Stimulated activated CD4-positive, alpha-beta T cell treated with anti-CD3 and anti-CD28 coated beads, Interleukin-4, amount 100 ng/mL, for 48 hours (primary cell): ENCODE results near the gene LCLAT1.
"Not testable (repeated sequence)": the region's sequence is repeated elsewhere in the genome, so short reads cannot be mapped to it uniquely, and the experiment has no call there.

Experiments
- DNase-seq, 2 donors: peaks; one replicate each; pipeline ENCODE4 v3.0.0-alpha.2; 2020; ENCODE audit warnings: low read depth in 2 of 2

Gene LCLAT1

GRCh38 chr2:30590407-30590806 lies 143.4 kb downstream of the LCLAT1 start:
- no peak for DNase-seq

- no peak for DNase-seq
Observed at GRCh38 chr2:30591186-30591585, 144.1 kb downstream of the LCLAT1 start.

DNA sequence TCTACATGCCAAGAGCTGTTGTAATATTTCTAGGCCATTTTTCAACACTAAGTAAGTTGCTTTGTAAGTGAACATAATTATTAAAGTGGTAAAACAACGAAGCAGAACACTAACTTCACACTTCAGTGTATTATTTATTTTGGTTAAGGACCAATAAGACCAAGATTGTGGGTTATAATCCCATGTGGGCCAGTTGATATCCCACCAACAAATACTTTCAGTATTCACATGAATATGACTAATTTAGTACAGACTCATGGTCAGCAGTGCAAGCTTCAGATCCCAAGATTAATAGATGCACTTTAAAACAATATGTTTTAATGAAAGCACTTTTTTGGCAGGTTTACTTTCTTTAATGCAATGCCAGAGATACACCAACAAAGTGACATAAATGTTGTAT lies 154.3 kb downstream of the LCLAT1 start:
- no peak for DNase-seq

DNA sequence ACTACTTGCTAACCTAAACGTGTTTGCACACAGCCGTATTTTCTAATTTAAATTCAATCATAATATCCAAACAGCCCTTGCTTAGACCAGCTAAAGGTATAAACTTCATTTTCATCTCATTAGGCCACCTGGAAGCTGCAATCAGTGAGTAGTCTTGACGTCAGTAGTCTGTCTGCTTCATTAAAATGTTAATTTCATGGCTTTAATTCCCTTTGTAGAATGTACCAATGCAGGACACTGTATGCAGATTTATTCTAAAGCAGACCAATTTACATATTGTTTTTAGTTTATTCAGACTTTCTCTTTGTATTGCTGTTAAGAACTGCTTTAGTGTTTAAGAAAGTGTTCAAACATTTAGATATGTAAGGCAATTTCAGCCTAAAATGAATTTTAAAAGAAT lies 158.2 kb downstream of the LCLAT1 start:
- no peak for DNase-seq

DNA sequence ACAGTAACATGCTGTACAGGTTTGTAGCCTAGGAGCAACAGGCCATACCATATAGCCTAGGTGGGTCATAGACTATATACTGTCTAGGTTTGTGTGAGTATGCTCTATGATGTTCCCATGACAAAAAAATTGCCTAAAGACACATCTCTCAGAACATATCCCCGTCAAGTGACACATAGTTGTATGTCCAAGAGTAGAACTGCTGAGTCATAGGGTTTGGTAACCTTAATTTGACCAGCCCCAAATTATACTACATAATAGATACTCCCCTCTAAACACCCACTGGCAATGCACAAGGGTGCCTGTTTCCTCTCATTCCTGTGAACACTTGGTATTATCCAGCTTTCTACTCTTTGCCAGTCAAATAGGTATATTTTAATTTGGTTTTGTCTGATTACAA lies 161.6 kb downstream of the LCLAT1 start:
- no peak for DNase-seq

- no peak for DNase-seq
Observed at GRCh38 chr2:30611583-30611982, 164.5 kb downstream of the LCLAT1 start.

DNA sequence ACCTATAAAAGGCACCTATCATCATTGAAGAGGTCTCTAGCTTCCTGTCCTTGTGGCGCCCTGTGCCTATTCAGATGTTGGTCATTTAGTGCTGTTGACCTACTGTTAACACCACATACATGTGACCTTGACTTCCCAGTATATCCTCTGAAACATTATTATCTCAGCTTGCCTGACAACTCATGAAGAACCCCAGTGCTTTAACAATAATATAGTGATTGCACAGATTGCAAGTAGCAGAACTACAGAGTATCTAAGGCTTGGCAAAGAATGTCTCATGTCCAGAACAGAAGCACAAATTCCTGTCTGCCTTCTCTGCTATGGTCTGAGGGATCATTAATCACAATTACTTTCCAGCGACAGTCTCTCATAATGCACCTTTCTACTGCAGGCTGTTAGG lies 165.3 kb downstream of the LCLAT1 start:
- DNase-seq, result no peak

GRCh38 chr2:30613001-30613400 lies 166.0 kb downstream of the LCLAT1 start:
- no peak for DNase-seq

- not testable (repeated sequence) for DNase-seq
Observed at GRCh38 chr2:30614227-30614626, 167.2 kb downstream of the LCLAT1 start.

GRCh38 chr2:30615926-30616325 lies 168.9 kb downstream of the LCLAT1 start:
- no peak for DNase-seq

DNA sequence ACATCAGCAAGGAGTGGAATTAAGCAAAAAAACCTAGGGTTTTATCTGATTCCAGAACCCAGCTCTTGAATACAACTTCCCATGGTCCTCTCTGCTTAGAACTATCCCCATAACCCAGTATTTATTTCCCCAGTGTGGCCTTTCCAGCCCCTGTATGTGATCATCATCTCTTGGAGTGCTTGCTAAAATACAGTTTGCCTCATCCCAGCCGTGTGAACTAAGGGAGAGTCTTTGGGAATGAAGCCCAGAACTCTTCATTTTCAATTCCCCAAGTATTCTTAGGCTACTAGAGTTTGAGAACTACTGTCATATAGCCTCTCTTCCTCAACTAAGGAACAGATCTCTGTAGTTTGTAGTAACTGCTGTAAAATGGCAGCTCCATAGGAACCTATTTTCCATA lies 173.1 kb downstream of the LCLAT1 start:
- no peak for DNase-seq

DNA sequence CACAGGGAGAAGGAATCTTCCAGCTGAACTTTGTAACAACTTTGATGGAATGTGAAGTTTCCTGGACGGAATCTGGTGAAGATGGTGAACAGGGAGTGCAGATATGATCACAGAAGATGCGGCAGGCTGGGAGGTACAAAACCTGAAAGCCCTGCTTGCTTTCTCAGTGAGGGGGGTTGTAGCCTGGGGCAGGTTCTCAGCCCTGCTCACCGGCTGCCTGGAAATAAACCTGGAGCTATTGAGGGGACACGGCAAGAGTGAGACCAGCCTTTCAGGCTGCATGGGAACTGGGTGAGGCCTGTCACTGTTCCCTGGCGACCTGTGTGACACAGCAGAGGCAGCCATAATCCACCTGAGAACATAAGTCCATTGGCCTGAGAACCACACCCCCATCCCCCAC lies 174.8 kb downstream of the LCLAT1 start:
- no peak for DNase-seq

DNA sequence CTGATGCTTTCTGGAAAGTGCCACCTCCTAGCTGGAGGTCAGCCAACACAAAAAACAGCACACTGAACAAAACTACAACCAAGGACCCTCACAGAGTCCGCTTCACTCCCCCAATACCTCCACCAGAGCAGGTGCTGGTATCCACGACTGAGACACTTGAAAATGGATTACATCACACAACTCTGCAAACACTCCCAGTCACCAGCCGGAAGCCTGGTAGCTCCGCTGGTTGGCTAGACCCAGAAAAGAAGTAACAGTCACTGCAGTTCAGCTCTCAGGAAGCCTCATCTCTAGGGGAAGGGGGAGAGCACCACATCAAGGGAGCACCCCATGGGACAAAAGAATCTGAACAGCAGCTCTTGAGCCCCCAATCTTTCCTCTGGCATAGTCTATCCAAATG lies 175.4 kb downstream of the LCLAT1 start:
- no peak for DNase-seq

- no peak for DNase-seq
Observed at GRCh38 chr2:30625276-30625675, 178.2 kb downstream of the LCLAT1 start.

- no peak for DNase-seq
Observed at GRCh38 chr2:30625701-30626100, 178.7 kb downstream of the LCLAT1 start.

DNA sequence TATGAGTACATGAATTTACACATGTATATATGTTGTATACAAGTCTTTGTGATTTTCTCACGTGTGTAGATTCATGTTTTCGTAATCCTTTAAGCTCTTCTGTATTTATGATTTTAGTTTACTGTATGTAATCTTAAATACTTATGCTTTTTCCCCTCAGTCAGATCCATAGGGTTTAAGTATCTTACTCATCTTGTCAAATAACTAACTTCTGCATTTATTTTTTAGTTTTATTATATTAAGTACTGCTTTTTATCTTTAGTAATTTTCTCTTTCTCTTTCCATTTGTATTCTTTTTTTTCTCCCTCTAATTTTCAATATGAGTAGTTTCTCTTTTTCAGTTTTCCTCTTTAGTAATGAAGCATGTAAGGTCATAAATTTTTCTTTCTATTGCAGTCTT lies 179.4 kb downstream of the LCLAT1 start:
- DNase-seq, result no peak

DNA sequence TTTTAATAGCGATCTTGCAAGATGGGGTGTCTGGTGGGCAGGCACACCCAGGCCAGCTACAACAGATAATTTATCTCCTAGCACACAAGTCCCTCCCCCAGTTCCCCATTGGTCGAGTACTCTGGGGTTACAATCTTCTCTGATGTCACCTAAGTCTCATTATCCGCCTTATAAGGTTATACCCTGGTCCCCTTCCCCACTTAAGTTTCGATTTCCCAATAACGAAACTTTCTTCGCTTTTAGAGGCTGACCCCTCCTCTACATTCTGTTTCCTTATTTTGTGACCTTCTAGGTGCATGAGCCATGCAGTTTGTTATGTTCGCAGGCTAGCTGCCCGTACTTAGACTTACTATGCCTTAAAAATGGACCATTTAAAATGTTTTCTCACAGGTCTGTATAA lies 180.1 kb downstream of the LCLAT1 start:
- DNase-seq, result no peak

- DNase-seq, result no peak
Observed at GRCh38 chr2:30628341-30628740, 181.3 kb downstream of the LCLAT1 start.

GRCh38 chr2:30629866-30630265 lies 182.8 kb downstream of the LCLAT1 start:
- DNase-seq, result no peak

DNA sequence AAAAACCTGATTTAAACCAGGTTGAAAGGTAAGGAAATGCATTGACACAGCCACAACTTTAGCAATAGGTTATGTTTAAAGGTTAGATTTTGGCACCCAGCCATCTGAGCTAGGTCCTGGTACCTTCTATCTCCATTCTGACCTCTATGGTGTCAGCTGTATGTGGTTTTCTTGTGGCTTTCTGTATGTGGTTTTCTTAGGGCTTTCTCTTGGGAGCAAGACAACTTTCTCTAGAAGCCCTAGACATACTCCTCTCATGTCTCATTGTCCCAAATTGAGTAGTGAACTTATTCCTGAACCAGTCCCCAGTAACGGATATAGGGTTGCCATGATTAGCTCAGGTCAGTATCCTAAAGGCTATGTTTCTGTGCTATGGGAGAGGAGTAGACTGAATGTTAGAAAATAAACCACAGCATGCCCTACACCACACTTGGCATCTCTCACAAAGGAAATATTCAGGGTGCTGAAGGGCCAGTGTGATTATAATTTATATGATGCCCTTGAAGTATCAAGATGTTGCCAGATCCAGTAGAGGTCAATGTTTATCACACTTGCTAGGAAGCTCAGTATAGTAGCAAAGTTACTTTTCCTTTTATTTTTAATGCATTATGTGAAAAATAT lies 184.1 kb downstream of the LCLAT1 start:
- no peak for DNase-seq

DNA sequence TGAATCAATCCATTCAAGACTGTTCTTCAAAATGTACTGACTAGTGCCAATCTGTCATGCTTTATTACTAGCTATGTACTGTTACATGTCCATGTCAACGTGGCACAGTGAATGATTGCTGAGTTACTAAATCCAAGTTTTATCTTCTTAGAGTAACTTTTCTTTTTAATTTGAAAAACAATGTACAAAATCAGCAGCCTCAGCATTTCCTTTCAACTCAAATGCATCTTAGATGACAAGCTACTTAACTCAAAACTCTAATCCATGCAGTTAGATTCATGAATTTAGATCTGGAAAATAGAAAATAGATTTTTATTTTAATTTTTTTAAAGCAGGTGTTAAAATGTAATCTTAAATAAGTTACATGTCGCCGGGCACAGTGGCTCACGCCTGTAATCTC lies 186.0 kb downstream of the LCLAT1 start:
- DNase-seq, result no peak

DNA sequence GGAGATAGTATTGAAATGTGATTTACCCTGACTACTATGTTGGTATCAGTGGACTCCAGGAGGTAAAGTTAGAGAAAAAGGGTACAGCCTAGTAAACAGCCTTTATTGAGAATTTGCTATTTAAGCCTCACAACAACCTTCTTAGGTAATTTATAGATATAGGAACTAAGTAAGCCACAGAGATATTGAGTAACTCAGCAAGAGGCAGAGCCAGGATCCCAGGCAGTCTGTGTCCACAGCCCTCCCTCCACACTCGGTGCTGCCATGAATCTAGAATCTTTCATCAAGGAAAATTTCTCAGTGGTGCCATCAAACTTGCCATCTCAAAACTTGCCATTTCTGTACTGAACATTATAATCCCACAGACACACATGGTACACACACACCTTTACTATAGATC lies 189.3 kb downstream of the LCLAT1 start:
- DNase-seq, result no peak

DNA sequence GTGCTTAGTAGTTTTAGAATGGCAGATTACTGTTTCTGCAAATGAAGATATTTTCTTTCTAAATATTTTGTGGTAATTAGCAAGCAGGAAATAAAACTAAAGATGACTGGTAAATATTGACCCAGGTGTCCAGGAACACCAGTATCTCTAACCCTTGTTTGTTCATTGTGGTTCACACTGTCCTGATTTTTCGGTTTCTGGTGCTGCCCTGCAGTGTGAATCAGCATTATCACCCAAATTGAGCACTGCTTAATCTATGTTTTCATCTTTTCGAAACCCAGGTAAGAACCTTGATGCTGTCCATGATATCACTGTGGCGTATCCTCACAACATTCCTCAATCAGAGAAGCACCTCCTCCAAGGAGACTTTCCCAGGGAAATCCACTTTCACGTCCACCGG lies 192.8 kb downstream of the LCLAT1 start:
- DNase-seq, result no peak

DNA sequence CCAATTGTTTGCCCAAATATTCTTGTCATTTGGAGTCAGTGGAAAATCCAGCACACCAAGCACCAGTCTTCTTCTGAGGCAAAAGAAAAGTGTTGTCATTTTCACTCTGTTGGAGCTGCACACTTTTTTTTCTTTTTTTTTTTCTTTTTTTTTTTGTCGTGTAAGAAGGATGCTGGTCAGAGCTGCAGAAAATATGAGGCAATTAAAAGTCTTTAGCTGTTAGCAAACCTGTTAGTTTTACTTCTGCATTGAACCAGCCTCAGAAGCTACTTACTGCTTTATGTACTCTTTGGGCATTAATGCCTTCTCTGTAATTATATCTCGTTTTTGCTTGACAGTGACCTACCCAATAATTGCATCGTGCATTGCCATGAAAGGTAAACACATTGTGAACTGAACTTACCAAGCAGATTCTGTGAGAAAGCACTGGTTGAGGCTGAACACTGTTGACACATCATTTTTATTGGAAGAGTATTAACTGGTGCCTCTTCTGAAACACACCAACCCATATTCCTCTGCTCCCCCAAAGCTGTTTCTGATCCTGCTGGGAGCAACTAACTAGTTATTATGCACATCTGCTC lies 194.8 kb downstream of the LCLAT1 start:
- DNase-seq, result no peak
